GM18511 (cell line): ENCODE measurements around the gene MPZL2.

Experiments used
- ATAC-seq: cut with Tn5 transposase; IDR thresholded peaks from one replicate; pipeline ENCODE4 v1.9.1; 2021; ENCODE audit warnings: mild to moderate bottlenecking, moderate library complexity; ENCODE audit not compliant: unreplicated experiment

MPZL2 gene

DNA sequence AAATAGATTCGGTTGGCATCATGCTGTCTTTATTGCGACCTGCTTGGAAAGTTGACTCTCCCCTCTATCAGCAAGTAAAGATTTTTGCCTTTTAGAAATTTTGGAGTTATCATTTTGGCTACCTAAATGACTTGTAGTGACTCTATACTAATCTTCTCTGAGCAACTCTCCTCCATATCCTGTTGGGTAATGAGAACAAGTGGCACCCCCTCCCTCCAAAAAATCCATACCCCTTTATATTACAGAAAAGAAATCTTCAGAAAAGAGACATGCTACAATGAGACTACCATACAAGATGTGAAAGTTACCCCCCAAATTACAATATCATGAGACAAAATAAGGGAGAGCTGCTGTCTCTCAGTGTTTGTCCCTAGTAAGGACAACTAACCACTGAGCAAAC lies 40.5 kb downstream of the MPZL2 start:
- ATAC-seq: no peak

- ATAC-seq: no peak
Observed at GRCh38 chr11:118222437-118222836, 41.7 kb downstream of the MPZL2 start.

GRCh38 chr11:118221419-118221818 lies 42.7 kb downstream of the MPZL2 start:
- ATAC-seq: no peak

GRCh38 chr11:118219732-118220131 lies 44.4 kb downstream of the MPZL2 start:
- no peak for ATAC-seq

- no peak for ATAC-seq
Observed at GRCh38 chr11:118219244-118219643, 44.9 kb downstream of the MPZL2 start.

GRCh38 chr11:118217575-118217974 lies 46.5 kb downstream of the MPZL2 start:
- ATAC-seq: no peak

DNA sequence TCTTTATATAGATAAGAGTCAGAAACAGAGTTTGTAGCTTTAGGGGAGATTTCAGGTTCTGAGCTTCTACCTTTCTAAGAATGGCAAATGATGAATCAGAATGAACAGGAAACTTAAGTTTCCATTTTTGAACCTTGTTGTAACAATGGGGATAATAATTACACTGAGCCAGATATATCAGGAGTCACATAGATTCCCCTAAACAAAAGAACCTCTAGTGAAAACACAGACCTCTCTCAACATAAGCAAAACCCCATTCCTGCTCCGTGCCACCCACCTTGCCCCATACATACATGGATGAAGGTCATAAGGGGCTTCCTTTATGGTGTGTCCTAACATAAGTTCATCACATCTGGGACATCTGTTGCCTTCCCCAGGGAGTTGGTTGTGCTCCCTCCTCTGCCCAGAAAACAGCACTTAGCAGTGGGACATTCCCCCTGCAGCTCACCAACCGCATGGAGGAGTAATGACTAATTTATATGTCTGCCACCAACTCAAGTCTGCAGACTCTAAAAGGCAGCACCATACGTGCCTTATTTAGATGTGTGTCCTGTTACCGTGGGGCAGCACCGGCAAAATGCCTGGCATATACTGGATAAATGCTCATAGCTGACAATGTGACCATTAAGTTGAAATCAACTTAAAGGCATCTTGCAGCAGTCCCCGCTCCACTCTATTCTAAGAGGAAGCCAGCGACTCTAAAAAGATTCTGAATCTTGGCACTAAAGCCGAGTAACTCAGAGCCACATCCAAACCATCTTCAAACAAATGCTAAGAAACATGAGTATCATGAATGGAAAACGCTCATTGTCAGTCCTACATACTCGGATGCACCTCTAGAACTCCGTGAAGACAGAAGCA lies 47.2 kb downstream of the MPZL2 start:
- ATAC-seq: peak; percentile 61

DNA sequence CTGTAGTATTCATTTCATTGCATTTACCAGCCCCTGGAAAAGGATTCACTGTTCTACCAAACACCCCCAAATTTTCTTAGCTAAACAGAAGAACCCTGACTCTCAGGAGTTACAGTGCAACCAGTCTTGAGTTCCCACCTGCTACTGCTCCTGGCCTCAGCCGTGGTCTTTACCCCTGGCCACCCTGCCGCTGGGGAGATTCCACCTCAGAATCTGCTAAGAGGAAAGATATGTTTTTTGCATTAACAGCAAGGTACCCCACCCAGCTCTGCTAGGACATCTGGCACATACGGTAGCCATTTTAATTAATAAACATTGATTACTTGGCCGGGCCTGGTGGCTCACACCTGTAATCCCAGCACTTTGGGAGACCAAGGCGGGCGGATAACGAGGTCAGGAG lies 48.3 kb downstream of the MPZL2 start:
- ATAC-seq: no peak

GRCh38 chr11:118215262-118215661 lies 48.8 kb downstream of the MPZL2 start:
- ATAC-seq: no peak

DNA sequence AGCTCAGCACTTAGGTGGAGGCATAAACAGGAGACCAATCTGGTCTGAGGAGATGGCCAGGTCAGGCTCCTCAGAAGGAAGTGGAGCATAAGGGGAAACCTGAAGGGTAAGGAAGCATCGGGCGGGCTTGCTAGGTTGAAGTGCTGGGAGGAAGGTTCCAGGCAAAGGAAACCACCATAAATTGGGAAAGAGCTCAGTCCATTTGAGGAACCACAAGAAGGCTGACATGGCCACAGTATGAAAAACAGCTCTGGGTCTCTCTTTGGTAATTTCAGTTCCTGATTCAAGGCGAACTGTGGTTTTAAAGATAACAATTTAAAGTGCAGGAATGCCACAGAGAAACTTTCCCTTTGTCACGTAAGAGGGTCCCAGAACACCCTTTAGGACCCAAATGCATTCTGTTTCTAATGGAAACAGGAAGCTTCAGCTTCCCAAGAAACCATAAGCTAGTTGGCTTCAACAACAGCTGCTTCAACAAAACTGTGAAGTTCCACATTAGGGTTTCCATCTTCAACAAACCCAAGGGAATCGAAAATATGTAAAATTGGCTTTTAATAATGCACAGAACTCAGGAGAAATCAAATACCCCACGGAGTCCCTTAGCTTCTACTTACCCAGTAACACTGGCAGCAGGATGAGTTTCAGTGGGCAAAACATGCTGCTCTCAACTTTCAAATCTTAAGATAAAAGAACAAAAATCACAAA lies 49.7 kb downstream of the MPZL2 start:
- no peak for ATAC-seq

DNA sequence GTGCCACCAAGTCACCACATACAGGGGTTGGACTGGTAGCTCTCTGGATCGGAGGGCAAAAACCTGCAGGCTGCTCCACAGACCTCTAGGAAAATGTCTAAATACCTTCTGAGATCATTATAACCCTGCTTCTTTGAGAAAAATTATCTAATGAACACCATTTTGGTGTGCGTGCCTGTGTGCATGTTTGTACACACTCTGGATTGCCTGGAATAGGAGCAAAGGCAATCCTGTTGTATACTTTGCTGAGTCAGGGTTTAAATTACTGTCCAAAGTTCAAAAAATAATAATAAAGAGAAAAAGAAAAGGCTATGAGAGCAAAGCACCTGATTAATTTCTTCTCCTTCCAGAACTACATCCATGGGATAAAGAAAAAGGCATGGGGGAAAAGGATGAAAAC lies 50.3 kb downstream of the MPZL2 start:
- no peak for ATAC-seq

GRCh38 chr11:118213201-118213600 lies 50.9 kb downstream of the MPZL2 start:
- no peak for ATAC-seq

DNA sequence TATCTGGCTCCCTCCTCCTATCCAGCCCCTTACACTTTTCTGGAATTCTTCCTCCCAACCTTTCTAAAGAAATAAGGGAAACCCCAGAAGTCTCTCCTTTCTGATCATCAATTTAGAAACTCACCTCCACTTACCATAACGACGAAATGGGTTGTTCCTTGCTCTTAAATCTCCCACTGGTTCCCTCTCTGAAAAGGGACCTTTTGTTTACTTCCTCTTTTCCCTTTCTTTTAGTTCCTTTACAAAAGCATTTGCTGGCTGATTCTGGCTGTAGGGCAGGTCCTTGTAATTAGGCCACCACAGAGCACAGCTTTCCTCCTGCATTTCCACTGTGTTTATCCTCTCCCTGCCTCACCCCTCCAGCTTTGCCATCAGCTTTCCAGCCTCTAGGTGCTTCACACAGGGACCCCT lies 51.3 kb downstream of the MPZL2 start:
- ATAC-seq: no peak

DNA sequence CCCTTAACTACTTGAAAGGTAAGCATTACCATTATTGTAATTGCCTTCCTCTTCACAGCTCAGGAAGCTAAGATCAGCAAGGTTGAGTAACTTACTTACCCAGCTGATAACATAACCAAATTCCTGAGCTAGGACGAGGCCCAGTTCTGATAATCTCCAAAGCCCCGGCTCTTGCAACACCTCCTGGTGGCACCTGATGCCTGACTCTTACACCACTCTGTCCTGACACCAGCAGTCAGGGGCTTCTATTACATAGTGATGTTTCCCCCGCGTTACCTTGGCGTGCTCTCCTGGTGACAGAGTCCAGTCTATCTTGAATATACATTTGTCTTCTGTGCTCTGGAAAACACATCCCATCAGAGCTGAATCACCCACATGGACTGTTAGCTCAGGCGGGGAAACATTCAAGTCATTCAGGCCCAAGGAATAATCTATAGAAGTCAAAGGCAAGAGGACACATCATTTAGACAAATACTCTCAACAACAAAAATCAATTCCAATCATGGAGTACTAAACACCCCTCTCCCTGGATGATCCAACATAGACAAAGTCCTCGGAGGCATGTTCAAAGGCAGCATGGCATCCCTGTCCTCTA lies 51.9 kb downstream of the MPZL2 start:
- no peak for ATAC-seq

DNA sequence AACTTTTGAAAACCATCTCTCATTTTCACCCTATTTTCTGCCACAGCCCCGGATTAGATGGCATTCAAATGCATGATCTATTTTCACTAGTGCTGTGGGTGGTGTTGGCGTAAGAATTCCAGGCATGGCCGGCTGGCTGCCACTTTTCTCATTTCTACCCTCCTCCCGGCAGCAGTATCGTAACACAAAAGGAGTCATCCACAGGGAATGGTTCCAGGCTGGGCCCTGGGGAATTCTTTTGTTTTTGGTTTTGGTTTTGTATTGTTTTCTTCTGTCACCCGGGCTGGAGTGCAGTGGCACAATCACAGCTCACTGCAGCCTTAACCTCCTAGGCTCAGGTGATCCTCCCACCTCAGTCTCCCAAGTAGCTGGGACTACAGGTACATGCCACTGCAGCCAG lies 53.1 kb downstream of the MPZL2 start:
- ATAC-seq: no peak

GRCh38 chr11:118210323-118210722 lies 53.8 kb downstream of the MPZL2 start:
- no peak for ATAC-seq

DNA sequence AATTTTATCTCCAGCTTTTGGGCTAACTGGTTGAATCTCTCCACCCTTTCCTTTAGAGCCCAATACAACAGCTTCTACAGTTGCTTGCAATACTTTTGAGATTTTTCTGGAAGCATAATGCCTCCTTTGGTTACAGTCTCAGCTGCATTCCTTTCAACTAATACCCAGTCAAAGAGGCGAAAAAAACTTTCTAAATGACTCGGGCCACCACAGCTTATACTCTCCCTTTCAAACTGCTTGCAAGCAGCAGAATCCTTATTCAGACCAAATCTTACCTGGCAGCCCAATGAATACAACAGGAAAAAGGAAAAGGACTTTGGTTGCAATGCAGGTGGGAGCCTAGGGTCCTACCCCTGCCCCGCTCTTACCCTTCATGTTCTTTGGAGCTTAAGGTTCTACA lies 55.1 kb downstream of the MPZL2 start:
- no peak for ATAC-seq

DNA sequence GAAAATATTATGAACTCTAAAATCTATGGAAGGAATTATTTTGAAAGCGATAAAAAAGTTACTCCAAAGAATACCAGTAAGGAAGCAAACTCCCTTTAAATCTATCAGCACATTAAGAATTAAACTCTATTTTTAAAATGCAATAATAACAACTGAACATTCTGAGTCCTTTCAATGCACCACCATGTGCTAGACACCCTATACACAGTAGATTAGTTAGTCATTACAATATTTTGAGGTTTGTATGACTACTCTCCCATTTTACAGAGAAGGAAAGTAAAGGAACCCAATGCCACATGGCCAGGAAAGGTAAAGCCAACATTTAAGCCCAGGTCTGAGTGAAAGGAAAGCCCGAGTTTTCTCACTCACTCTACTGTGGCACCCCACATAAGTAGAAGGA lies 57.0 kb downstream of the MPZL2 start:
- no peak for ATAC-seq

GRCh38 chr11:118206391-118207031 lies 57.6 kb downstream of the MPZL2 start:
- no peak for ATAC-seq

DNA sequence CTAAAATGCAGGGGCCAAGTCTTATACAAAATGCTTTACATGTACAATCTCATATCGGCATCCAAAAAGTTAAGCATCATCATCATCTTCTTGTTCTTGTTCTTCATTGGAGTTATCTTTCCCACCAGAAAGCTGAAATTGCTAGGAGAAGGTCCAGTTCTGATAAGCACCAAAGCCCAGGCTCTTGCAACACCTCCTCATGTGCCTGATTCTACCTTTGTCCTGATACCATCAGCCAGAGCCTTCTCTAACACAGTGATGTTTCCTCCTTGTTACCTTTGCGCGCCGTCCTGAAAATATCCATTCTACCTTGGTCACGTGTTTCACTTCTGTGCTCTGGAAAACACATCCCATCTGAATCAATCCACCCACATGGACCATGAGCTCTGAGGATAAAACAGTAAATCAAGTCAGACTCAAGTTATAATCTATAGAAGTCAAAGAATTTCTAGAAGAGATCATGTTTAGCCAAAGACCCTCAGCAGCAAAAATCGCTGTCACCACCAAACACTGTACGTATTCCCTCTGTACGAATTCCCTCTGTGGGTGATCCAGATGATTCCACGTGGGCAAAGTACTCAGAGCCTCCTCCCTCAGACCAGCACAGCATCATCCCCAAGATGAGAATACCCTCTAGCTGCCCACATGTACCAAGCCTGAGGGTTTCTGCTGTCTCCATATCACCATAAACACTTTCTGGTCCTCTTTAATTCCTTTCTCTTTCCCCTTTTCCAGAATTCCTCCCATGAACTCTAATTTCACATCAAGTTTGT lies 58.3 kb downstream of the MPZL2 start:
- no peak for ATAC-seq
